GM21786 (cell line): ENCODE data around the gene UCN3.

Source experiments
- ATAC-seq: cut with Tn5 transposase; IDR thresholded peaks from one replicate; pipeline ENCODE4 v1.9.1; 2021; ENCODE audit not compliant: unreplicated experiment

Gene UCN3, protein sequence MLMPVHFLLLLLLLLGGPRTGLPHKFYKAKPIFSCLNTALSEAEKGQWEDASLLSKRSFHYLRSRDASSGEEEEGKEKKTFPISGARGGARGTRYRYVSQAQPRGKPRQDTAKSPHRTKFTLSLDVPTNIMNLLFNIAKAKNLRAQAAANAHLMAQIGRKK

GRCh38 chr10:5364890-5365338 lies at the start of gene UCN3:
Gene UCN3, plus strand, starts transcription at chr10:5364966. Its CDS starts 8,755 bp downstream, at chr10:5373721.
- ATAC-seq = no peak

DNA sequence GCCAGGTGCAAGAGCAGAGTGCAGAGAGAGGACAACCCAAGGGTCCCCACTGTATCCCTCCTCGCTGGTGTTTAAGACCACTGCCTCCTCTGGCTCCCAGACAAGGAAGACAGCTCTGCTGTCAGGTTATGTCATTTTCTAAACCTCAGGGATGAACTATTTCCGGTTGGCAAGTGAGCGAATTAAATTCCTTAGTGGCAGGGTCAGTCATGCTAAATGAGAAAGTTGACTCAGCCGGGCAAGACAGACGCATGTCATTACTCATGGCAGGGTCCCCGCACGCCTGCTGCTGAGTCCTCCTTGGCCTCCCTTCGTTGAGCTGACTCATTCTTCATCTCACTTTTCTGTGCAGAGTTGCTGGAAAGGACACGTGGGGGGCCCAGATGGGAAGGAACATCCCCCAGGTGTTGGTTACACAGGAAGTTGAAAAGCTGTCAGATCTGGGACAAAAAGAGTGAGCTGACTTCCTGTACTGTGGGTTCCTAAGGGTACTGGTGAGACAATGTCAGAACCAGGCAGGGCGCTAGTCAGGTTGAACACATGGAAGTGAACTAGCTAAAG lies 47.1 kb upstream of the UCN3 start:
- ATAC-seq = no peak

DNA sequence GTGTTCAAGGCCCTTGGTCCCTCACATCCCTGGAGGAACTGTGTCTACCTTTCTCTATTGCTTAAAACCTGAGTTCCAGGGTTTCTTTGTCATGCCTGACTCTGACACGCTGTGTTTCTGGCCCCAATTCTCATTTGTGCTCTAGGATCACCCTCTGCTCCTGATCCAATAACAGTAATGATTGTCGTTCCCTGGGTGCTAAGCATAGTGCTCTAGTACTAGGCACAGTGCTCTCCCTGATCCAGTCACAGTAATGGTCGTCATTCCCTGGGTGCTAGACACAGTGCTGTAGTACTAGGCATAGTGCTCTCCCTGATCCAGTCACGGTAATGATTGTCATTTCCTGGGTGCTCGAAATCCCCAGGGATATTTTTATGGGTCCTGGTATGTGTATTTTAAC lies 46.6 kb upstream of the UCN3 start:
- no peak for ATAC-seq

DNA sequence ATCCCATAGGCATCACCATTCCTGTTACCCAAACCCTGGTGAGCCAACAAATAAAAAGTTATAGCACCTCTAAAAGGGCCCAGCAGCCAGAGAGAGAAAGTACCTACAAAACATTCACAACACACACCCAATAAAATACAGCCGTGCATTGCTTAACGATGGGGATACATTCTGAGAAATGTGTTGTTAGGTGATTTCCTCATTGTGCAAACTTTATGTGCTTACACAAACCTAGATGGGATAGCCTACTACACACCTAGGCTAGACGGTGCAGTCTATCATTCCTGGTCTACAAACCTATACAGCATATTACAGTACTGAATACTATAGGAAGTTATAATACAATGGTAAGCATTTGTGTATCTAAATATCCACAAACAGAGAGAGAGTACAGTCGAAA lies 44.9 kb upstream of the UCN3 start:
- ATAC-seq = no peak

DNA sequence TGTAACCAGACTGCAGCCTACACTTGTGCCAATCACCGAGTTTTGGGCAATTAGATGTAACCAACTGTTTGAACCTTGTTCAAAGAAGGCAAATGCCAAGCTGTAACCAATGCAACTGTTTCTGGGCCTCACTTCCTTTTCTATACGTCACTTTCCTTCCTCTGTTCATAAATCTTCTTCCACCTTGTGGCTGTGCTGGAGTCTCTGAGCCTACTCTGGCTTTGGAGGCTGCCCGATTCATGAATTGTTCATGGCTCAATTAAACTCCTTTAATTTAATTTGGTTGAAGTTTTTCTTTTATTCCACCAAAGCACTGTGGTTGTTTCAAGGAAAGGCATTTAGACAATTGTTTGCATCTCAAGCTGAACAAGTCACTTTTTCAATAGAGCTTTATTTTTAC lies 43.5 kb upstream of the UCN3 start:
- no peak for ATAC-seq

DNA sequence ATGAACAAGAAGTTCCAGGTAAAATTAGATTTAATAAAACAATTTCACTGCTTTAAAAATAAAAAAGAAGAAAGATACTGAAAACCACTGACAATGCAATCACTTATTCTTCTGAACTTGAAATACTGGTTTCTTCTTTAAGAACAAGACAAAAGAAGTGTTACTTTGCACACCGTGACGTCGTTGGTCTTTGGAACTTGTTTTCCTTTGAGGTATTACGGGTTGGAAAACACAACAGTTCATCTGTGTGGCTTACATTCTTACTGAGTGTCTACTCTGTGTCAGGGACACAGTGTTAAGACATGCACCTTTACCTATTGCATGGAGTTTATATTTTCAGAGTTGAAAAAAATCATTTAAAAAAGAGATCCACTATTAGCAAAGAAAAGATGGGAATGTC lies 41.3 kb upstream of the UCN3 start:
- no peak for ATAC-seq

DNA sequence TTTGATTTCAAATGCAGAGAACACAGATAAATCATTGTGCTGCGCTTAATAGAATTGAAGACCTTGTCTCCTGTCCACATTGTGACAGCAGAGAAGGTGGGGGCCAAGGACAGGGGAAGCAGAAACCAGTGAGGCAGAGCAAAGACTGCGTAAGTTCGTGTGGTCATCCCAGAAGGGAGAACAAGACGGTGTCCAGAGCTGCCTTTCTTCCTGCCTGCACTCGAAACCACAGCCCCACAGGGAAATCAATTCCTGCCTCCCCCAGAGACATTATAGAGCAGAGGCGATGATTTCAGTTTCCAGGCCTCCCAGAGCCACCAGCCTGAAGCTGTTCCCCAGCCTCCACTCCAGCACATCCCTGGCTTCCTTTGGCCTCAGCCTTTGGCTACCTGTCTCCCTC lies 39.7 kb upstream of the UCN3 start:
- ATAC-seq = no peak

GRCh38 chr10:5334196-5334880 lies 30.4 kb upstream of the UCN3 start:
- ATAC-seq = no peak

- ATAC-seq = no peak
These were observed 26.8 kb upstream of the UCN3 start for GRCh38 chr10:5338010-5338409.

DNA sequence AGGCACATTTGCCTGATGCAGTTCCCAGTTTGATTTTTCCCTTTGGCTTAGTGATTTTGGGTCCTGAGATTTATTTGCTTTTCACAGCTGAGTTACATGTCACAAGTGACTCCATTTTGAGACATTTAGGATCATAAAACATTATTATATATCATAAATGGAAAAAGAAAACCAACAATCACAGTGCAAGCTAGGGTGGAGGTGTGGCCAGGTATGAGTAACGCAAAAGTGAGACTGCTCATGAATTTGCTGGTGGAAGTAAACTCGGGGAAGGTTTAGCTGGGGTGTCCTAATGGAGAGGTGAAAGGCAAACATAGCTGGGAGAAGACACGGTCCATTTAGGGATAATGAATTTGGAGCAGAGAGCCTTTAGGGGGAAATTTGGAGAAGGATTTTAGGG lies 21.7 kb upstream of the UCN3 start:
- ATAC-seq = no peak

GRCh38 chr10:5343561-5343960 lies 21.2 kb upstream of the UCN3 start:
- no peak for ATAC-seq

GRCh38 chr10:5343979-5344378 lies 20.8 kb upstream of the UCN3 start:
- no peak for ATAC-seq

DNA sequence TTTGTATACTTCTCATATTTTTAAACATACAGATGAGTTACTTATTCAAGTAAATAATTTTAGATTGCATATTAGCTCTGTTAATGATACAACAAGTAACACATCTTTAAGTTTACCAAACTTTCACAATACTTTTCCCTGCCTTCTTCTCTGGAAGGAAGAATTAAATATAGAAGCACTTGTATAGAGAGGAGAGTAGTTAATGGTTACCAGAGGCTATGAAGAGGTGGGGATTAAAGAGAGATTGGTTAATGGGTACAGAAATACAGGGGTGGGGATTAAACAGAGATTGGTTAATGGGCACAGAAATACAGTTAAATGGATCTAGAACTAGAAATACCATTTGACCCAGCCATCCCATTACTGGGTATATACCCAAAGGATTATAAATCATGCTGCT lies 20.0 kb upstream of the UCN3 start:
- ATAC-seq = no peak

- ATAC-seq = no peak
These were observed 17.9 kb upstream of the UCN3 start for GRCh38 chr10:5346881-5347280.

- ATAC-seq = no peak
These were observed 15.4 kb upstream of the UCN3 start for GRCh38 chr10:5349362-5349761.

- ATAC-seq = peak; percentile 80
These were observed 10.7 kb upstream of the UCN3 start for GRCh38 chr10:5354068-5354467.

DNA sequence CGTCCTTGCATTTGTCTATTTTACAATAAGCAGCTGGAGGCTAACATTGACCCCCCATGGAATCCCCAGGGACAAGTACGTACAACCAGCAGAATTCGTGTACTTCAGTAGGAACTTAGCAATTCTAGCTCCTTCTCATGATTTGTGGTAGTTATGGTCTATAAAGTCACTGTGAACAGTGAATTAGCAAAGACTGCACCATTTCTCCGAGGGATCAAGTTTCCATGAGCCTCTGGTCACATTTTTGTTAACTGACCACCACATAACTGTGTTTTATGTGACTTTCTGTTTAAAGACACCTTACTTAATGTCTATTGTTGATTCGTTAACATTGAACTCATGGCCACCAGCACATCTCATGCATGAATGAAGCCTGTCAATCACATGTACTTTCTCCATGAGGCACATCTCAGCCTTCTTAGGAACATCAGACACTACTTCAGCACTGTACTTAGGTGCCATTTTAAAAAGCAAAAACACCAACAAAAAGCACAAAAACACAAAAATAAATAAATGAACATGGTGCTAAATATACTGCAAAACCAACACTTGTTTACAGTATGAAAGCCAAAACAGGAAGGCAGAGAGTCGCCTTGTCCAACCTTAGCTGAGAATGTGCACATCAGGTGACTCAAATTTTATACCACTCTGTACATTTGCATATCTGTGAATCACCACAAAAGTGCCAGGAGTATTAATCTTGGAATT lies 9.0 kb upstream of the UCN3 start:
- ATAC-seq = no peak

- ATAC-seq = no peak
These were observed 8.4 kb upstream of the UCN3 start for GRCh38 chr10:5356302-5356763.

DNA sequence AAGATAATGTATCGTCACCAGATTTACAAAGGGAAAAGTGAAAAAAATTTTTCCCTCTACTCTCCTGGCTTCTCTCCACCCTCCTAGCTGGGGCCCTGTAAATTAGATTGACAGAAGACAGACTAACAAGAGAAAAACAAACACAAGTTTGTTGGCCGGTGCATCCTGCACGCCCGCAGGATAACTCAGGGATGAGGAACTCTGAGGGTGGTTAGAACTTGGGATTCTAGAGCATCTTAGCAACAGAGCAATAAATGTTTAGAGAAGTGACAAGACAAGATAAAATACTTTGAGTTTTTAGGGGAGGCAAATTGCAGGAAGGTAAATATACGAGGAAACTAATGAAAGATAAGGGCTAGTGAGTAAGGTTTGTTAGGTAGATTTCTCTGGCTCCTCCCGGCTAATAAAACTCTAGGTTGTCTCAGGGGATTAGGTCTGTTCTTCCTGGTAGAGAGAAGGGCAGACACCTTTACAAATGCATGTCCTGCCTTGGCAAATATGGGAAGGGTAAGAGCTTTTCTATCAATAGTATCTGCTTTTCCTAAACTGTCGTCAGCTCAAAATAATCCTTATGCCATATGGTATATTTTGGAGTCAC lies 4.3 kb upstream of the UCN3 start:
- no peak for ATAC-seq

- ATAC-seq = no peak
These were observed 2.8 kb upstream of the UCN3 start for GRCh38 chr10:5361966-5362365.

- ATAC-seq = no peak
These were observed 1.9 kb upstream of the UCN3 start for GRCh38 chr10:5362873-5363272.

DNA sequence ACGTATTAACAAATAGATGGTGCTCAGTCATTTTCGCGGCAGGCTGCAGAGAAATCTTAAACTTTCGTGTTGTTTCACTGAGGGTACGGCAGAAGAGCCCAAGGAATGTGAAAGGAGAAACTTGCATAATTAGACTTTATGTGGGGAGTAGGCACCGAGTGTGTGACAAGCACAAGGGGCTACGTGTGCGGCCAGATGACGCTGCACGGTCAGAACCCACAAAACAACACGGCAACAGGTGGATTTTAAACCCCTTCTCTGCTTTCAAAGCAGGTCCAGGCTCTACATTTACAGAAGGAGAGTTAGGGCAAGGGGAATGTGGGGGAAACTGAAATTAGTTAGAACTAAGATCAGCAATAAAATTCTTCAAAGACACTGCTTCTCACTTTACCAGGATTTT lies 392 bp upstream of the UCN3 start:
- ATAC-seq = no peak
